ENCODE results near the gene TOP3A.

The TOP3A gene

DNA sequence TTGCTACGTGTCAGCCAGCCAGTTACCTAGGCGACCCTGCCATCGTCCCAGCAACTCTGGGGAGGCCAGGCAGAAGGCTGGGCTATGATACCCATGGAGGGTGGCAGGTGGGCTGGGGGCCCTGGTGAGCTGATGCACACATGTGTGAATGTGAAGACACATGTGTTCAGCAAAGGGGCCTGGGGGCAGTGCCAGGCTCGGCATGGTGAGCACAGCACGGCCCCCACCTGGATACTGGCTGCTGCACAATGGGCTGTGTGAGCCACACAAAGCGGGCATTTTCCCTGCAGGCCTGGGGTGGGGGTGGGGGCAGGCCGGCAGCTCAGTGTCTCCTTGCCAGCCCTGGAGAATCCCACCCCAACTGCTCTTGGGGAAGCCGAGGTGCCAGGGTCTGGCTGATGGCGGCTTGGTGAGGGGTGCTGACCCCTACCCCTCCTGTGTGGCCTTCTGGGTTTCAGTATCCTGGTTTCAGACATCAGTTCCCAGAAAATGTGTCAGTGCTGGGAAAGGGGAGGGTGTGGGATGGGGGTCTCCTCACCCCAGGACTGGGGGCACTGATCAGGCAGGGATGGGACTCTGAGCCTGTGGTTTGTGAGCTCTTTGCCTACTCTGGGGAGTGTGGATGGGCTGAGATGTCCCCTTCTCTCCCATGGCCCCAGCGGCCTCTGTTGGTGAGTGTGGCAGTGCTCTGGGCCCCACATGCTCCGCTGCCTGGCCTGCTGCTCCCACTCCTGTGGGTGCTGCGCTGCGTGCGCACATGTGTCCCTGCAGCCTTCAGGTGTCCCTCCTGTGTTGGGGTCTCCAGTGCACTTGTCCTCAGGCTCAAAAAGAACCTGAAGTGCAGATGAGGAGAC lies 84.3 kb downstream of the TOP3A start:
- no peak for DNase-seq (ENCODE audit: low read depth)

DNA sequence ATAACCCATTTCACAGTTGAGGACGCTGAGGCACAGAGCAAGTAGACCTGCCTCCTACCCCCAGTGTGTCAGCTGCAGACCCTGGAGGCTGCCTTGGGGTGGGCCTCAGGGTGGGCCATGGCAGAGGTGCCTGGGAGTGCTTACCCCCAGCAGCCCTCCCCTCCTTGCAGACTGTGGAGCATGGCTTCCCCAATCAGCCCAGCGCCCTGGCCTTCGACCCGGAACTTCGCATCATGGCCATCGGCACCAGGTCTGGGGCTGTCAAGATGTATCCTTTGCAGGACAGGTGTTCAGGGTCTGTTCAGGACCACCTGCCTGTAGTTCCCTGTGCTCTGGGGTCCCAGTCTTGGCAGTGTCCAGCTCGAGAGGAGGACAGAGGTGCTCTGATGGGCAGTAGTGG lies 85.0 kb downstream of the TOP3A start:
- no peak for DNase-seq (ENCODE audit: low read depth)

DNA sequence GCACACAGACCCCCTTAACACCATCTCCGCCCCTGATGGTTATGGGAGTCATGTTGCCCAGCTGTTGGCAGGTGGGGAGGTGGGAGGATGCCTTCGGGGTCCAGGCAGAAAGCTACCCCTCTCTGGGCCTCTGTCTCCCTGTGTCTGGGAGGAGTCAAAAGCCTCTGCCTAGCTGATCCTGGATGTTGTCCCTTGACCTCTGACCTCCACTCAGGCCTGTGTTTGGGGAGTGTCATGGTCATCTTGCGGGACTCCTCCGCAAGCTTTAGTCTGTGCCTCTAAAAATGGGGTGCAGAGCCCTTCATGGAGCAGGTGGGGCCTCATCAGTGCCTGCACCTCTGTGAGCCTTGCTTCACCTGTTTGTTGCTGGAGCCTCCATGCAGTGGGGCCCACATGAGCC lies 85.5 kb downstream of the TOP3A start:
- no peak for DNase-seq (ENCODE audit: low read depth)

DNA sequence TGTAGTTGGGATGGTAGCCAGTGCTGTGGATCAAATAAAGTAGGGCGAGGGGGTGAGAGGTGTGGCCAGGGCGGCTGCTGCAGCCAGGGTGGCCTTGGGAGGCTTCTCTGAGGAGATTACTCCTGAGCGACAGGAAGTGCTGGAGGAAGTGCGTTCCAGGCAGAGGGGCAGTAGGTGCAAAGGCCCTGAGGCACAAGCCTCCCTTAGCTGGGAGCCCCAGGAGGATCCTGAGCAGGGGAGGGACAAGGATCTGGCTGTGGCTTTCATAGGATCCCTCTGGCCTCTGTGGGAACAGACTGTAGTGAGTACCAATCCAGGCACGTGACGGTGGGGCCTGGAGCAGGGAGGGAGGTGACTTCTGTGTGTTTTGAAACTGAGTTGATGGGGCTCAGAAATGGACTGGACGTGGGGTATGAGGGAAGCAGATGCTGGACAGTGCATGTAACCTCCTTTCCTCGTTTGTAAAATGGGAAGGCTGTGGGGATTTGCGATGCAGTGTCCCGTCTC lies 86.6 kb downstream of the TOP3A start:
- DNase-seq (ENCODE audit: low read depth): no peak

DNA sequence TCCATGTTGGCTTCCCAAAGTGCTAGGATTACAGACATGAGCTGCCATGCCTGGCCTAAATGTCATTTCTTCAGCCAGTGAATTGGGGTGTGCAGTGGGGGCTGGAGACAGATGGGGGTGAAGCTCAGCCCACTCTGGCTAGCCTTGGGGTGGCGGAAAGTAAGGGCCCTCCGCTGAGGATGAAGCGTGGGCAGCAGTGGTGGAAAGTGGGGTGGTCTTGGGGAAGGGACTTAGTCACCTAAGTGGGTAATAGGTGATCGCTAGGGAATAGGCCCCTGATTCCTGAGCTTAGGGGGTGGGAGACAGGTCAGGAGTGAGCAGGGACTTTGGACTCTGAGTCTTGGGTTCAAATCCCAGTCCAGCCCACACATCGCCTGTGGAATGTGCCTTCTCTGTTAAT lies 87.2 kb downstream of the TOP3A start:
- DNase-seq (ENCODE audit: low read depth): no peak

DNA sequence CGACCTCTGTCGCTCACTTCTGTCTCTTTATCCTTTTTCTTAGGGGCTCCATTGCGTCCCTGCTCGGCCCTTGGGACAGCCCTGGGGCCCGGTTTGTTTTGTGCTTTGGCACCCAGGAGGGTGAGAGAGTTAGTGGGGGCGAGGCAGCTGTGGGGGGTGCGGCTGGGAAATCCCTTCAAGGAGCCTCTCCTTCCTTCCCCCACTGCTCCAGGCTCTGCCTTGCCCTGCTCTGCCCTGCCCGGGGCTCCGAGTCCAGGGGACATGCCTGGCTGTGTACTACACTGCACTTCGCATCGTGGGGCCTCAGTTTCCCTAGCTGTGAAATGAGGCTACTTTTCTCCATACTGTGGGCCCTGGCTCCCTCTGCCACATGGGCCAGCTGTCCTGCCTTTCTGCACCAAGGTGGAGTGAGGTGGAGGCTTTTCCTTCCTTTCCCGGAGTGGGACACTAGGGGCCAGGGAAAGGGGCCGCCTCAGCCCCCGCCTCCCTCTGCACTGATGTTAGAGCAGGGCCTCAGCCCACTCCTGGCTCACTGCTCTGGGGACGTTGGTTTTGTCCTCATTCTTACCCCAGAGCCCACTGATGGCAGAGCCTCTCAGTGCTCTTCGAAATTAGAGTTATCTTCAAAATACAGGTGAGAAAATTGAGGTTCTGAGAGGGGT lies 88.4 kb downstream of the TOP3A start:
- DNase-seq (ENCODE audit: low read depth): no peak

DNA sequence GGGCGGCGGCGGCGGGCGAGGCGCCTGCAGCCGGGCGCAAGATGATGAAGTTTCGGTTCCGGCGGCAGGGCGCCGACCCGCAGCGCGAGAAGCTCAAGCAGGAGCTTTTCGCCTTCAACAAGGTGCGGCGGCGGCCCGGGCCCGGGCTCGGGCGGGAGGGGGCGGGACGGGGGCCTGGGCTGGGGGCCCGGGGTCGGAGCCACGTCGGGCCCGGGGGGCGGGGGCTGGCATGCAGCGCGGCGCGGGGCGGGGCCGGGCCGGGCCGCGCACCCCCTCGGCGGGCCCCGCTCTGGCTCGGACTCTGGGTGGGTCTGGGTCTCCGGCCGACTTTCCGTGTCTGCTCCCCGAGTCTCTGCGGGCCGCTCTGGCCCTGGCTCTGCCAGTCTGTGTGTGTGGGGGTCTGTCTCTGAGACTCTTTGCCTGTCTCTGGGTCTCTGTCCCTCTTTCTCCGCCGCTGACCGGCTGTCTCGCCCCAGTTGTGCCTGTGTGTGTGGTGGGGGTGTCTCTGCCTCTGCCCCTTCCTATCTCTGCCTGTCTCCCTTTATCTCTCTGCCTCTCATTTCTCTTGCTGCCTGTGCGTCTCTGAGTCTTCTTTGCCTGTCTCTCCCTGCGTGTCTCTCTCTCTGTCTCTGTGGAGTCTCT lies 89.0 kb downstream of the TOP3A start:
- no peak for DNase-seq (ENCODE audit: low read depth)

DNA sequence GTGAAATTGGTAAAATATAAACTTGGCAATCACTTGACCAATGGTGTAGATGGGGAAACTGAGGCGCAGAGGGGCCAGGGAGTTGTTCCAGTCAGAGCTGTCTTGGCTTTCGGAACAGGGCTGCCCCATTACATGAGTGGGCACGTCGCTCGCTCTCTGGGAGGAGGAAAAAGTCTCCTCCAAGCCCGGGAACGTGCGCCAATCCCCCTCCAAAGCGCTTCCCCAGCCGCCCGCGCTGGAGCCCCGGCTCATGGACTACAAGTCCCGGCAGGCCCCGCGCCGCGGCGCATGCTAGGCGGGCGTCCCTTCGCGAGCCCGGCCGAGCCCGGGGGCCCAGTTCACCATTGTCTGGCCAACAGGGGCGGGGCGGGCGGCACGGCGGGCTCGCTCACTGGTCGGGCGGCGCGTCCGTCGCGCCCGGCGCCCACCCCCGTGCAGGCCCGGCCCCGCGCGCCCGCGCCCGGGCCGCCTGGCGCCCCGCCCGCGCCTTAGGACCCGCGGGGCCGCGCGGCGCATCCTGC lies 89.6 kb downstream of the TOP3A start, which contains the start of gene LLGL1:
LLGL1 (plus strand) TSS at position 515 of the 521 bp plus-strand sequence. CDS start 48 bp downstream, outside the sequence.
- DNase-seq (ENCODE audit: low read depth): peak; percentile 91

DNA sequence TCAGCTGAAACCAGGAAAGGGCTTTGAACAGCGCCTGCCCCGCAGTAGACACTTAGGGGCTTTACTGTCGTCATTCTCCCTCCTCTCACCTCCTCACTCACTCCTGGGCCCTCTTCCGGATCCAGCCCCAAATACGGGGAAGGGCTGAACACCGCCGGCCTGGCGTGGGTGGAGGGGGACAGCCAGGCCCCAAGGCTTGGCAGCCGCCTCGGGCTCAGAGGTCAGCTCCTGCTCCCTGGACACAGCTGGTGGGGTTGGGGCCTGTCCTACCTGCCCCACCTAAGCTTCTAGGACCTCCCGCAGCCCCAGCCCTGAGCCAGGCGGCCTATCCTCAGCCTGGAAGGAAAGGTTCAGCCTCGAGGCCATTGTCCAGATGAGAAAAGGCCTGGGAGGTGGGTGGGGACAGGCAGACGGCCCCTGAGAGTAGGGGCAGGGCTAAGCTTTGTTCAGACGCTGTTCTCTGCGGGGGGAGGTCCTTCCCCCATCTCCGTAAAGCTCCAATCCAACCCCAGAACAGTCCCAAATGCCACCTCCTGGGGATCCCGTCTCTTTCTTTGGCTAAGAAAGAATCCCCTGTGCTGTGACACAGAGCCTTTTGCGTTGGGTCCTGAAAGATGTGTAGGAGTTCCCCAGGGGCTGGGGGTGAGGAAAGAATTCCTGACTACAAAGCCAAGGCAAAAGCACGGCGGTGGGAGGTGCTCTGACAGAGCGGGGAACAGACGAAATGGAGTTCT lies 90.2 kb downstream of the TOP3A start:
- DNase-seq (ENCODE audit: low read depth): no peak

DNA sequence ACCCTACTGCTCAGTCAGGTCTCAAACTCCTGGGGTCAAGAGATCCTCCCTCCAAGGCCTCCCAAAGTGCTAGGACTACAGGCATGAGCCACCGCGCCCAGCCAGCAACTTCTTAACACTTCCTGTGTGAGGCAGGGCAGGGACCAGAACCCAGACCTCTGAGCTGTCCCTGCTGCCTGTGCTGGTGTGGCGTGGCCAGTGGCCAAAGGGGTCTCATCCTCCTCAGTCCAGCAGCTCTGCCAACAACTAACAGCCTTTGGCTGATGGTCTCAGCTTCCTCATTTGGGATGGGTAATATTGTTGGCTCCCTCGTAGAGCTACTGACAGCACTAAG lies 90.8 kb downstream of the TOP3A start:
- DNase-seq (ENCODE audit: low read depth): no peak

All from stimulated activated CD4-positive, alpha-beta T cell treated with anti-CD3 and anti-CD28 coated beads, Interleukin-2, amount 100 ng/mL, for 4 hours (primary cell).